IMR-90 (cell line): ENCODE measurements around the gene S100A2. TPM values are rescaled to one million over a fixed set of nuclear protein-coding genes. Genes with fewer than 3 reads are reported as not detected.

Source experiments
- ATAC-seq: fragments of 200-7000 bp; cut with Tn5 transposase; 2 replicates; pipeline ENCODE4 v1.9.1; 2020; ENCODE audit warnings: low read depth, mild to moderate bottlenecking, moderate library complexity
- BruUV-seq: library from RNA; stranded (reverse); fragments of 400-500 nt; replicated peaks from 2 replicates; lab custom pipeline; 2021; lab: Mats Ljungman, UMichigan
- CTCF ChIA-PET: fragments of 300-600 bp; formaldehyde crosslinking; extraction: SDS; loops from one replicate; lab custom pipeline; 2021; ENCODE audit warnings: antibody characterized with exemption; lab: Yijun Ruan, JAX
- POLR2A ChIA-PET: fragments of 300-600 bp; sonication (Branson Sonifier 250); formaldehyde crosslinking; loops from one replicate; lab custom pipeline; 2022; ENCODE audit warnings: antibody characterized with exemption; ENCODE audit not compliant: unreplicated experiment; lab: Charles Lee
- DNase-seq: peaks from one replicate; pipeline ENCODE4 v3.0.0; 2013
- H2AFZ ChIP-seq: replicated peaks from 2 replicates; pipeline ENCODE3; 2013; ENCODE audit warnings: low read length, mild to moderate bottlenecking; ENCODE audit not compliant: poor library complexity
- H2AK5ac ChIP-seq: 2 replicates; pipeline ENCODE4 v1.6.1; 2013; ENCODE audit warnings: low read depth, low read length, inconsistent platforms
- H2AK9ac ChIP-seq: replicated peaks from 2 replicates; pipeline ENCODE3; 2013; ENCODE audit warnings: mild to moderate bottlenecking, low read depth, low read length, moderate library complexity; ENCODE audit not compliant: poor library complexity
- H2BK120ac ChIP-seq: 2 replicates; pipeline ENCODE4 v1.6.1; 2013; ENCODE audit warnings: low read depth, low read length, inconsistent platforms
- H2BK15ac ChIP-seq: 3 replicates; pipeline ENCODE4 v1.6.1; 2013; ENCODE audit warnings: low read depth, low read length, inconsistent platforms
- H2BK20ac ChIP-seq: 2 replicates; pipeline ENCODE4 v1.6.1; 2013; ENCODE audit warnings: low read depth, mild to moderate bottlenecking, inconsistent platforms, low read length, moderate library complexity
- H2BK5ac ChIP-seq: 2 replicates; pipeline ENCODE4 v1.6.1; 2013; ENCODE audit warnings: mild to moderate bottlenecking, low read depth, low read length, inconsistent platforms; ENCODE audit not compliant: poor library complexity, severe bottlenecking
- H3K14ac ChIP-seq: replicated peaks from 2 replicates; pipeline ENCODE4 v1.6.1; 2013; ENCODE audit warnings: low read depth, low read length, inconsistent platforms
- H3K18ac ChIP-seq: 2 replicates; pipeline ENCODE4 v1.6.1; 2013; ENCODE audit warnings: low read depth, low read length, control low read depth
- H3K23ac ChIP-seq: 2 replicates; pipeline ENCODE4 v1.6.1; 2013; ENCODE audit warnings: low read depth, low read length, inconsistent platforms
- H3K27ac ChIP-seq: 2 replicates; pipeline ENCODE4 v1.5.1; 2013; ENCODE audit warnings: mild to moderate bottlenecking, control low read depth, low read length; ENCODE audit not compliant: insufficient read depth
- H3K27me3 ChIP-seq: 2 replicates; pipeline ENCODE4 v1.6.1; 2013; ENCODE audit warnings: low read length; ENCODE audit not compliant: control insufficient read depth, insufficient read depth
- H3K36me3 ChIP-seq: 2 replicates; pipeline ENCODE4 v1.6.1; 2013; ENCODE audit warnings: low read length, mixed read lengths; ENCODE audit not compliant: control insufficient read depth, insufficient read depth
- H3K4ac ChIP-seq: 2 replicates; pipeline ENCODE4 v1.6.1; 2013; ENCODE audit warnings: low read depth, low read length, inconsistent platforms
- H3K4me1 ChIP-seq: 2 replicates; pipeline ENCODE4 v1.6.1; 2013; ENCODE audit warnings: low read length, mixed read lengths; ENCODE audit not compliant: control insufficient read depth, insufficient read depth
- H3K4me2 ChIP-seq: 2 replicates; pipeline ENCODE4 v1.6.1; 2013; ENCODE audit warnings: low read depth, mild to moderate bottlenecking, control low read depth, low read length, moderate library complexity
- H3K4me3 ChIP-seq: 2 replicates; pipeline ENCODE4 v1.5.1; 2013; ENCODE audit warnings: low read depth, mild to moderate bottlenecking, control low read depth, low read length, moderate library complexity; ENCODE audit not compliant: insufficient read depth
- H3K56ac ChIP-seq: 2 replicates; pipeline ENCODE4 v1.6.1; 2013; ENCODE audit warnings: low read length, inconsistent platforms; ENCODE audit not compliant: insufficient read depth; ENCODE audit errors: extremely low read depth
- H3K79me1 ChIP-seq, 2 experiments: 2 replicates each; pipeline ENCODE4 v1.6.1; 2013; ENCODE audit warnings: low read length in 2 of 2, inconsistent platforms in 1 of 2, low read depth in 1 of 2
- H3K9ac ChIP-seq: 2 replicates; pipeline ENCODE4 v1.6.1; 2013; ENCODE audit warnings: low read depth, low read length, control low read depth
- H3K9me1 ChIP-seq: 2 replicates; pipeline ENCODE4 v1.6.1; 2013; ENCODE audit warnings: low read length, inconsistent platforms; ENCODE audit not compliant: insufficient read depth
- H3K9me3 ChIP-seq: 2 replicates; pipeline ENCODE4 v1.6.1; 2013; ENCODE audit warnings: low read length; ENCODE audit not compliant: control insufficient read depth, insufficient read depth
- H4K20me1 ChIP-seq: 2 replicates; pipeline ENCODE4 v1.6.1; 2013; ENCODE audit warnings: low read length, inconsistent platforms; ENCODE audit not compliant: insufficient read depth
- H4K5ac ChIP-seq: 2 replicates; pipeline ENCODE4 v1.6.1; 2013; ENCODE audit warnings: mild to moderate bottlenecking, low read depth, low read length, control low read depth
- H4K8ac ChIP-seq, 2 experiments: 2 replicates each; pipeline ENCODE4 v1.6.1; 2013; ENCODE audit warnings: low read depth in 2 of 2, low read length in 2 of 2, control low read depth in 1 of 2, inconsistent platforms in 1 of 2
- H4K91ac ChIP-seq: 2 replicates; pipeline ENCODE4 v1.6.1; 2013; ENCODE audit warnings: low read depth, low read length, inconsistent platforms; ENCODE audit not compliant: insufficient read depth
- CEBPB ChIP-seq: IDR thresholded peaks from 2 replicates; pipeline ENCODE4 v1.6.1; 2012; ENCODE audit warnings: low read depth, low read length, improper control_type of control experiment
- MAZ ChIP-seq: IDR thresholded peaks from 2 replicates; pipeline ENCODE4 v1.6.1; 2012; ENCODE audit warnings: low read depth, mild to moderate bottlenecking, low read length, improper control_type of control experiment, moderate library complexity, borderline replicate concordance
- MXI1 ChIP-seq: IDR thresholded peaks from 2 replicates; pipeline ENCODE4 v1.6.1; 2012; ENCODE audit warnings: low read depth, mild to moderate bottlenecking, low read length, moderate library complexity, borderline replicate concordance
- NFE2L2 ChIP-seq: fragments of 150-350 bp; IDR thresholded peaks from 2 replicates; pipeline ENCODE4 v1.6.1; 2016; ENCODE audit warnings: low read depth, mild to moderate bottlenecking, low read length
- RAD21 ChIP-seq: IDR thresholded peaks from 2 replicates; pipeline ENCODE4 v1.6.1; 2012; ENCODE audit warnings: low read length, improper control_type of control experiment
- WGBS, 2 experiments: methylation state at CpG; one replicate each; pipeline versions ENCODE4 v1.1.5 to v1.1.7; 2013; ENCODE audit warnings: missing lambda C conversion rate in 2 of 2; ENCODE audit not compliant: insufficient read length in 1 of 2; ENCODE audit errors: extremely low coverage in 2 of 2; 5-methylcytosine and 5-hydroxymethylcytosine counted together
- dilution Hi-C: fragments of 300-500 bp; cut with HindIII; formaldehyde crosslinking; loops from one replicate; pipeline ENCODE4 v1.14.3; 2018; ENCODE audit warnings: low sequenced_read_pairs; ENCODE audit not compliant: unreplicated experiment
- in situ Hi-C: fragments of 300-500 bp; cut with MboI; formaldehyde crosslinking; loops from 3 replicates; pipeline ENCODE4 v1.14.3; 2019; ENCODE audit warnings: low sequenced_read_pairs, inconsistent platforms, mixed read lengths
- intact Hi-C: fragments of 100-400 bp; cut with micrococcal nuclease; formaldehyde crosslinking; loops from 2 replicates; pipeline ENCODE4 v1.10.0; 2022
- polyA plus RNA-seq, 3 experiments: library from polyadenylated mRNA; depleted of rRNA; stranded (reverse); fragments of >200 nt; gene quantifications; 2 replicates each; pipeline ENCODE4 v1.2.3, GENCODE V29; 2012; ENCODE audit warnings: low replicate concordance in 1 of 3
- total RNA-seq: library from RNA; depleted of rRNA; stranded (reverse); fragments of >200 nt; gene quantifications from 2 replicates; pipeline ENCODE4 v1.2.3, GENCODE V29; 2012
- TF ChIP-seq, protein P1 (sequence below): fragments of 150-350 bp; IDR thresholded peaks from 2 replicates; pipeline ENCODE4 v1.6.1; 2016; ENCODE audit warnings: low read depth, mild to moderate bottlenecking, low read length, moderate library complexity, borderline replicate concordance

Gene S100A2
- total and polyA plus RNA-seq, 2 of the 4 experiments (the other 2 are of a cell fraction): 3.6 to 7.9 TPM

DNA sequence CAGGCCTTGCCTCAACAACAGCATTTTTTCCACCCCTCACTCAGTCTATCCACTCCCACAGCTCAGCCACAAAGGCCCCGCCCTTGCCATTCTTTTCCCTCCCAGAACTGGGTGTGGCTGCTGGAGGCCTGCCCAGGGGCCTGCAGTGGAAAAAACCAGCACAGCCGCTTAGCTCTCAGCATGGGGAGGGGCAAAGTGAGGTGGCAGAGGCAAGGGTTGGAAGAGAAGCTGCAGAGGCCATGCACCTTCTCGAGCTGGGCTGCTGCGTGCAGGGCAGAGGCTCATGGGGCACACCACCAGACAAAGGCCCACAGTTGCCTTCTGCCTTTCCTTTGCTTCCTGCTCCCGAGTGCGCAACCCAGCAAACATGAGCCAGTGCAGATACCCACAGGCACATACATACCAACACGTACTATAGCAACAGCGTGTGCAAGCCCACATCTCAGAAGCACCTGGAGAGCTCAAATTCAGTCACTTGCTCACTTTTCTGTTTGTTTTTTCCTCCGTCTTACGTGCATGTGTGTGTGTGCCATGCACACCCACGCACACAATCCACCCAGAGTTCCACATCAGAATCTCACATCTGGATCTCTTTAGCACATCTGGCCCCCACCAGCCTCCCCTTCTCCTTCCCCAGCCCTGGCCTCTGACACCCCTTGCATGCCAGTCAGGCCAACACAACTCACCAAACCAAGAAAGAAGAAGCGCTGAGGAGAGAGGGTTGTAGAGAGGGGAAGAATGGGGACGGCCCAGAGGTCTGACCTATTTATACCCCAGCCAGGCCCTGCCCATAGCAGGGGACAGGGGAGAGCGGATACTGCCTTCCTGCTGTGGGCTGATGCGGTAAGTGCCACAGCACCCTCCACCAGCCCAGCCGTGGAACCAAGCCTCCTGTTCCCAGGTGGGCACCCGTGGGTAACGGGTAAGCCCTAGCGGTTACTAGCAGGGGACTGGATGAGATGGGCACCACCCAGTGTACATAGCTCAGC is 20.3 kb downstream of the S100A2 start, which contains the start of gene S100A4:
S100A4 (minus strand) TSS at position 740 of the 989 bp plus-strand sequence. CDS start 1,012 bp downstream, outside the sequence.
- H3K79me1 ChIP-seq: peaks cover 0 to 35% of the 10 kb centered on the region in 2 experiments; a peak in 3 of 4 replicates
- H3K9me3 ChIP-seq: no peaks in the 10 kb centered on the region
- H3K27me3 ChIP-seq: no peaks in the 10 kb centered on the region
- H2BK120ac ChIP-seq: peak within 1 kb of the TSS; percentile 97
- H3K14ac ChIP-seq: peak within 1 kb of the TSS; percentile 99
- POLR2A ChIA-PET: interaction anchor here (0.7 to 1.8 kb wide), 4 partner anchors 9 to 21 kb away, joined by 3 to 9 read pairs (median 4); partner anchors contain the start of gene S100A6
- no peak for TF ChIP-seq NFE2L2
- 0 out of 2 replicates have a peak, but pooled peaks have one; percentile 11 for TF ChIP-seq MXI1
- TF ChIP-seq MAZ: peak; percentile 78; the same call in 1 of the 2 replicates
- TF ChIP-seq, protein P1, sequence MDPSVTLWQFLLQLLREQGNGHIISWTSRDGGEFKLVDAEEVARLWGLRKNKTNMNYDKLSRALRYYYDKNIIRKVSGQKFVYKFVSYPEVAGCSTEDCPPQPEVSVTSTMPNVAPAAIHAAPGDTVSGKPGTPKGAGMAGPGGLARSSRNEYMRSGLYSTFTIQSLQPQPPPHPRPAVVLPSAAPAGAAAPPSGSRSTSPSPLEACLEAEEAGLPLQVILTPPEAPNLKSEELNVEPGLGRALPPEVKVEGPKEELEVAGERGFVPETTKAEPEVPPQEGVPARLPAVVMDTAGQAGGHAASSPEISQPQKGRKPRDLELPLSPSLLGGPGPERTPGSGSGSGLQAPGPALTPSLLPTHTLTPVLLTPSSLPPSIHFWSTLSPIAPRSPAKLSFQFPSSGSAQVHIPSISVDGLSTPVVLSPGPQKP: no peak
- TF ChIP-seq RAD21: no peak
- TF ChIP-seq CEBPB: 0 out of 2 replicates have a peak, but pooled peaks have one; percentile 21
- H4K8ac ChIP-seq: peak within 1 kb of the TSS; percentile 74 to 96
- H2BK15ac ChIP-seq: peak within 1 kb of the TSS; percentile 79; the same call in 2 of the 3 replicates
- no peaks in the 10 kb centered on the region for H4K20me1 ChIP-seq
- 42% methylated on average over 7 of the region's 19 CpGs; no CpG with 5 or more reads in 1 of the 2 experiments for WGBS, 2 experiments
- H3K9me1 ChIP-seq: peaks cover 56% of the 10 kb centered on the region
- H2BK5ac ChIP-seq: peak within 1 kb of the TSS; percentile 78
- H4K91ac ChIP-seq: peak within 1 kb of the TSS; percentile 94
- peak within 1 kb of the TSS; percentile 99 for H2AK9ac ChIP-seq
- dilution Hi-C loops: no loop called here
- no peaks in the 10 kb centered on the region for H3K36me3 ChIP-seq
- peak within 1 kb of the TSS; percentile 17; the same call in 1 of the 2 replicates for H3K4me2 ChIP-seq
- DNase-seq (peak; percentile 83), ATAC-seq (peak; percentile 79)
- no peak within 1 kb of the TSS for H3K56ac ChIP-seq
- H3K18ac ChIP-seq: peak within 1 kb of the TSS; percentile 56
- peak within 1 kb of the TSS; percentile 81 for H3K27ac ChIP-seq
- H4K5ac ChIP-seq: peak within 1 kb of the TSS; percentile 87
- H2AK5ac ChIP-seq: peak within 1 kb of the TSS; percentile 98
- in situ Hi-C loops: loop anchor here (25.0 kb wide), 1 partner anchor 417 kb away; the partner anchor contains the start of genes CREB3L4, CRTC2 and SLC39A1
- H3K9ac ChIP-seq: peak within 1 kb of the TSS; percentile 44; the same call in 1 of the 2 replicates
- peak within 1 kb of the TSS; percentile 99 for H3K4ac ChIP-seq
- peak within 1 kb of the TSS; percentile 54 for H3K23ac ChIP-seq
- H3K4me3 ChIP-seq: no peak within 1 kb of the TSS
- peaks cover 40% of the 10 kb centered on the region for H3K4me1 ChIP-seq
- CTCF ChIA-PET: interaction anchor here (1.2 to 1.5 kb wide), 2 partner anchors 9 to 12 kb away, joined by 3 to 4 read pairs; no protein-coding TSS in a partner anchor
- intact Hi-C loops: no loop called here
- BruUV-seq: no TSS peak
- peak within 1 kb of the TSS; percentile 82 for H2AFZ ChIP-seq
- H2BK20ac ChIP-seq: peak within 1 kb of the TSS; percentile 77
